ENCODE measurements around the gene MRFAP1L1.
"Not testable (repeated sequence)": the region's sequence is repeated elsewhere in the genome, so short reads cannot be mapped to it uniquely, and the experiment has no call there.

The MRFAP1L1 gene

GRCh38 chr4:6686104-6686787 is 23.4 kb downstream of the MRFAP1L1 start:
- no peak for DNase-seq

GRCh38 chr4:6684656-6685055 is 25.0 kb downstream of the MRFAP1L1 start:
- DNase-seq, result no peak

- DNase-seq, result no peak
These were observed 26.6 kb downstream of the MRFAP1L1 start for GRCh38 chr4:6682862-6683590.

GRCh38 chr4:6681191-6681590 is 28.5 kb downstream of the MRFAP1L1 start:
- DNase-seq, result no peak

- DNase-seq, result no peak
These were observed 29.2 kb downstream of the MRFAP1L1 start for GRCh38 chr4:6680372-6681034.

- DNase-seq, result no peak
These were observed 32.7 kb downstream of the MRFAP1L1 start for GRCh38 chr4:6676722-6677558.

GRCh38 chr4:6674500-6675149 is 35.0 kb downstream of the MRFAP1L1 start:
- peak; percentile 38 for DNase-seq

GRCh38 chr4:6673660-6674499 is 35.8 kb downstream of the MRFAP1L1 start:
- peak; percentile 92 for DNase-seq

- peak; percentile 56 for DNase-seq
These were observed 36.4 kb downstream of the MRFAP1L1 start for GRCh38 chr4:6673191-6673659.

GRCh38 chr4:6672541-6673190 is 37.0 kb downstream of the MRFAP1L1 start:
- DNase-seq, result not testable (repeated sequence)

- no peak for DNase-seq
These were observed 37.5 kb downstream of the MRFAP1L1 start for GRCh38 chr4:6672131-6672530.

GRCh38 chr4:6671648-6672047 is 38.0 kb downstream of the MRFAP1L1 start:
- no peak for DNase-seq

GRCh38 chr4:6668391-6668790 is 41.3 kb downstream of the MRFAP1L1 start:
- no peak for DNase-seq

- no peak for DNase-seq
These were observed 44.4 kb downstream of the MRFAP1L1 start for GRCh38 chr4:6665320-6665654.

GRCh38 chr4:6663596-6664393 is 45.9 kb downstream of the MRFAP1L1 start:
- no peak for DNase-seq

- DNase-seq, result no peak
These were observed 47.1 kb downstream of the MRFAP1L1 start for GRCh38 chr4:6662591-6662990.

- no peak for DNase-seq
These were observed 49.2 kb downstream of the MRFAP1L1 start for GRCh38 chr4:6660430-6660829.

- no peak for DNase-seq
These were observed 49.8 kb downstream of the MRFAP1L1 start for GRCh38 chr4:6659897-6660296.

- DNase-seq, result no peak
These were observed 51.0 kb downstream of the MRFAP1L1 start for GRCh38 chr4:6658597-6659075.

- DNase-seq, result no peak
These were observed 51.5 kb downstream of the MRFAP1L1 start for GRCh38 chr4:6658209-6658595.
